ENCODE results near the gene ISM1. TPM values are rescaled to one million over a fixed set of nuclear protein-coding genes. Genes with fewer than 3 reads are reported as not detected.
A peak's percentile ranks its signal among the peaks of the same experiment; 100 is the strongest.

ISM1 gene
- total RNA-seq, 1 donor from 2014 or later, result under 0.01 TPM

- DNase-seq (ENCODE audit: low read depth in 2 of 2), result no peak
Observed at GRCh38 chr20:13256606-13257005, 35.5 kb downstream of the ISM1 start.

- peak in 1 of 2 donors; percentile 51 for DNase-seq (ENCODE audit: low read depth in 2 of 2)
Observed at GRCh38 chr20:13259921-13260320, 38.8 kb downstream of the ISM1 start.

GRCh38 chr20:13260650-13261279 is 39.7 kb downstream of the ISM1 start:
- DNase-seq (ENCODE audit: low read depth in 2 of 2), result no peak

GRCh38 chr20:13261460-13262301 is 40.6 kb downstream of the ISM1 start:
- peak; percentile 15 to 52 for DNase-seq (ENCODE audit: low read depth in 2 of 2)

- no peak for DNase-seq (ENCODE audit: low read depth in 2 of 2)
Observed at GRCh38 chr20:13262302-13262650, 41.2 kb downstream of the ISM1 start.

GRCh38 chr20:13262671-13263360 is 41.7 kb downstream of the ISM1 start:
- peak; percentile 37 to 54 for DNase-seq (ENCODE audit: low read depth in 2 of 2)

- no peak for DNase-seq (ENCODE audit: low read depth in 2 of 2)
Observed at GRCh38 chr20:13263451-13263850, 42.4 kb downstream of the ISM1 start.

- DNase-seq (ENCODE audit: low read depth in 2 of 2), result no peak
Observed at GRCh38 chr20:13264907-13265306, 43.8 kb downstream of the ISM1 start.

GRCh38 chr20:13265941-13266340 is 44.9 kb downstream of the ISM1 start:
- DNase-seq (ENCODE audit: low read depth in 2 of 2), result no peak

- DNase-seq (ENCODE audit: low read depth in 2 of 2), result no peak
Observed at GRCh38 chr20:13267231-13267630, 46.2 kb downstream of the ISM1 start.

GRCh38 chr20:13268953-13269352 is 47.9 kb downstream of the ISM1 start:
- DNase-seq (ENCODE audit: low read depth in 2 of 2), result no peak

- no peak for DNase-seq (ENCODE audit: low read depth in 2 of 2)
Observed at GRCh38 chr20:13270211-13270610, 49.1 kb downstream of the ISM1 start.

- peak; percentile 10 to 65 for DNase-seq (ENCODE audit: low read depth in 2 of 2)
Observed at GRCh38 chr20:13271098-13271497, 50.0 kb downstream of the ISM1 start.

- no peak for DNase-seq (ENCODE audit: low read depth in 2 of 2)
Observed at GRCh38 chr20:13271977-13272975, 51.2 kb downstream of the ISM1 start.

GRCh38 chr20:13274275-13274861 is 53.3 kb downstream of the ISM1 start:
- no peak for DNase-seq (ENCODE audit: low read depth in 2 of 2)

- no peak for DNase-seq (ENCODE audit: low read depth in 2 of 2)
Observed at GRCh38 chr20:13276945-13277541, 56.0 kb downstream of the ISM1 start.

GRCh38 chr20:13277663-13278295 is 56.7 kb downstream of the ISM1 start:
- DNase-seq (ENCODE audit: low read depth in 2 of 2), result no peak

GRCh38 chr20:13278812-13279570 is 57.9 kb downstream of the ISM1 start:
- no peak for DNase-seq (ENCODE audit: low read depth in 2 of 2)
